Activated CD8-positive, alpha-beta memory T cell treated with anti-CD3 and anti-CD28 coated beads for 1 hour (primary cell): ENCODE results near the gene TBC1D8B.

Experiments
- DNase-seq, 2 donors: peaks; one replicate each; pipeline ENCODE4 v3.0.0-alpha.2; 2020; ENCODE audit warnings: low read depth in 1 of 2; ENCODE audit errors: extremely low read depth in 1 of 2

TBC1D8B gene

GRCh38 chrX:106897259-106897658 is 94.8 kb downstream of the TBC1D8B start:
- no peak for DNase-seq

- DNase-seq = no peak
Observed at GRCh38 chrX:106898462-106898861, 96.0 kb downstream of the TBC1D8B start.

GRCh38 chrX:106899276-106899675 is 96.8 kb downstream of the TBC1D8B start:
- no peak for DNase-seq

- DNase-seq = no peak
Observed at GRCh38 chrX:106899841-106900240, 97.4 kb downstream of the TBC1D8B start.

GRCh38 chrX:106901341-106901740 is 98.9 kb downstream of the TBC1D8B start:
- no peak for DNase-seq

- no peak for DNase-seq
Observed at GRCh38 chrX:106901781-106902219, 99.3 kb downstream of the TBC1D8B start.

- DNase-seq = no peak
Observed at GRCh38 chrX:106902684-106903083, 100.2 kb downstream of the TBC1D8B start.

- DNase-seq = no peak
Observed at GRCh38 chrX:106903291-106903824, 100.9 kb downstream of the TBC1D8B start, which contains the start of gene RIPPLY1. RIPPLY1 (minus strand) TSS chrX:106903341; CDS start chrX:106903287, 54 bp downstream.

- no peak for DNase-seq
Observed at GRCh38 chrX:106903856-106904528, 101.5 kb downstream of the TBC1D8B start.

- no peak for DNase-seq
Observed at GRCh38 chrX:106905064-106905708, 102.7 kb downstream of the TBC1D8B start.

- no peak for DNase-seq
Observed at GRCh38 chrX:106906361-106906760, 103.9 kb downstream of the TBC1D8B start.

GRCh38 chrX:106912864-106913263 is 110.4 kb downstream of the TBC1D8B start:
- DNase-seq = no peak

- no peak for DNase-seq
Observed at GRCh38 chrX:106917830-106918500, 115.5 kb downstream of the TBC1D8B start.

- DNase-seq = no peak
Observed at GRCh38 chrX:106919932-106920452, 117.5 kb downstream of the TBC1D8B start, which contains the start of gene CLDN2. CLDN2 (plus strand) TSS chrX:106920402; CDS start chrX:106928229, 7,827 bp downstream.

- DNase-seq = no peak
Observed at GRCh38 chrX:106921637-106922036, 119.2 kb downstream of the TBC1D8B start.
